ENCODE results near the gene ST6GALNAC4. TPM values are rescaled to one million over a fixed set of nuclear protein-coding genes. Genes with fewer than 3 reads are reported as not detected.

The ST6GALNAC4 gene
- total and polyA plus RNA-seq, 9 of the 15 experiments (the other 6 are each of a cell fraction or from before 2014, with no cell fraction given), result 2.6 to 43.1 (median 15.4) TPM

DNA sequence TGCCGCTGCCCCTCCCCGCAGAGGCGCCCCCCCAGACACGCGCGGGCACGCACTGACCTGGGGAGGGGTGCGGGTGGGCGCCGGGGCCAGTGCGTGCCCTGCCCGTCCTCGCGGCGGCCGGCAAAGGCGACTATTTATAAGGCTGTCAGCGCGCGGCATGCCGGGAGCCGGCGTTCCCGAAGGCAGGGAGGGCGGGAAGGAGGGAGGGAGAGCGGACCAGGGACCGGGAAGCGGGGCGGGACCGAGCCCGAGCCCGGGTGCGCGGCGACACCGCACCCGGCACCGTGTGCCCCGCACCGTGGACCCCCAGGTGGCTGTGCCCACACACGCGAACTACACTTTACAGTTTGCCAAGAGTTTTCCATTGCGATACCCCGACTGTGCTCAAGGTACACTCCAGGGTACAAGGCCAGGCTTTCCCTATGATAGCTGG, 39.3 kb downstream of the ST6GALNAC4 start, which contains the start of gene AK1 (continued):
- TF ChIP-seq ETV6 (IDR thresholded peaks at IDR 0.05; ENCODE audit: borderline replicate concordance in 1 of 2, low read depth in 2 of 2, low read length in 1 of 2) (no peak), ETV6 (CRISPR knock-in tag; IDR thresholded peaks at IDR 0.05; ENCODE audit: borderline replicate concordance) (no peak), ZNF140 (CRISPR knock-in tag; IDR thresholded peaks at IDR 0.05) (no peak), ZNF778 (CRISPR knock-in tag; IDR thresholded peaks at IDR 0.05) (no peak), ZNF408 (CRISPR knock-in tag; IDR thresholded peaks at IDR 0.05; ENCODE audit: low read depth) (no peak), THAP12 (CRISPR knock-in tag; IDR thresholded peaks at IDR 0.05) (0 out of 2 replicates have a peak, but pooled peaks have one; percentile 26), FUS (optimal IDR thresholded peaks at IDR 0.05; ENCODE audit: low read depth, low read length) (no peak), RFX5 (IDR thresholded peaks at IDR 0.05; ENCODE audit: low read depth, low read length) (no peak), TBP (optimal IDR thresholded peaks at IDR 0.05; ENCODE audit: low read depth, low read length) (peak; percentile 78), ESRRA (IDR thresholded peaks at IDR 0.05; ENCODE audit: borderline replicate concordance, low read depth) (no peak; the same call in 1 of the 2 replicates), E2F3 (CRISPR knock-in tag; IDR thresholded peaks at IDR 0.05) (0 out of 2 replicates have a peak, but pooled peaks have one; percentile 16), ZNF134 (CRISPR knock-in tag; conservative IDR thresholded peaks at IDR 0.05) (no peak), MBD1 (CRISPR knock-in tag; IDR thresholded peaks at IDR 0.05) (no peak), ZNF766 (CRISPR knock-in tag; conservative IDR thresholded peaks at IDR 0.05) (no peak), RBFOX2 (IDR thresholded peaks at IDR 0.05; ENCODE audit: low read depth, low read length) (peak; percentile 77), SMAD4 (CRISPR knock-in tag; conservative IDR thresholded peaks at IDR 0.05) (0 out of 2 replicates have a peak, but pooled peaks have one; percentile 38), GATA2 (CRISPR knock-in tag; IDR thresholded peaks at IDR 0.05) (no peak), SMARCA4 (IDR thresholded peaks at IDR 0.05) (no peak), ZZZ3 (IDR thresholded peaks at IDR 0.05) (no peak), PHF20 (IDR thresholded peaks at IDR 0.05; ENCODE audit: partially characterized antibody) (no peak)
- TF ChIP-seq, protein P1, sequence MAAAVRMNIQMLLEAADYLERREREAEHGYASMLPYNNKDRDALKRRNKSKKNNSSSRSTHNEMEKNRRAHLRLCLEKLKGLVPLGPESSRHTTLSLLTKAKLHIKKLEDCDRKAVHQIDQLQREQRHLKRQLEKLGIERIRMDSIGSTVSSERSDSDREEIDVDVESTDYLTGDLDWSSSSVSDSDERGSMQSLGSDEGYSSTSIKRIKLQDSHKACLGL (CRISPR knock-in tag; IDR thresholded peaks at IDR 0.05; ENCODE audit: borderline replicate concordance, poor library complexity, severe bottlenecking), result no peak
- TF ChIP-seq, protein P2, sequence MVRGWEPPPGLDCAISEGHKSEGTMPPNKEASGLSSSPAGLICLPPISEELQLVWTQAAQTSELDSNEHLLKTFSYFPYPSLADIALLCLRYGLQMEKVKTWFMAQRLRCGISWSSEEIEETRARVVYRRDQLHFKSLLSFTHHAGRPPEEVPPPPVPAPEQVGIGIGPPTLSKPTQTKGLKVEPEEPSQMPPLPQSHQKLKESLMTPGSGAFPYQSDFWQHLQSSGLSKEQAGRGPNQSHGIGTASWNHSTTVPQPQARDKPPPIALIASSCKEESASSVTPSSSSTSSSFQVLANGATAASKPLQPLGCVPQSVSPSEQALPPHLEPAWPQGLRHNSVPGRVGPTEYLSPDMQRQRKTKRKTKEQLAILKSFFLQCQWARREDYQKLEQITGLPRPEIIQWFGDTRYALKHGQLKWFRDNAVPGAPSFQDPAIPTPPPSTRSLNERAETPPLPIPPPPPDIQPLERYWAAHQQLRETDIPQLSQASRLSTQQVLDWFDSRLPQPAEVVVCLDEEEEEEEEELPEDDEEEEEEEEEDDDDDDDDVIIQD (CRISPR knock-in tag; IDR thresholded peaks at IDR 0.05), result no peak
